Gastroesophageal sphincter (tissue), 4 donors: ENCODE data around the gene SELENOV. TPM values are rescaled to one million over a fixed set of nuclear protein-coding genes. Genes with fewer than 3 reads are reported as not detected.

ENCODE experiments used
- ATAC-seq: fragments of 150-250 bp; one replicate; pipeline ENCODE4 v1.9.1; 2016; ENCODE audit warnings: mild to moderate bottlenecking, moderate library complexity
- H3K27ac ChIP-seq, 4 donors: fragments of 200-600 bp; sonication (generic) in 3 of 4; 1 replicate in 3 of 4; 2 replicates in 1 of 4; pipeline ENCODE4 v1.5.1; 2016 to 2019
- H3K27me3 ChIP-seq: fragments of 200-600 bp; sonication (generic); one replicate; pipeline ENCODE4 v1.5.1; 2019
- H3K36me3 ChIP-seq, 2 donors: fragments of 200-600 bp; sonication (generic); one replicate each; pipeline ENCODE4 v1.5.1; 2019; ENCODE audit warnings: control low read depth in 1 of 2
- H3K4me1 ChIP-seq, 3 donors: fragments of 200-600 bp; sonication (generic); 1 replicate in 2 of 3; 2 replicates in 1 of 3; pipeline ENCODE4 v1.5.1; 2016 to 2019; ENCODE audit warnings: control low read depth in 2 of 3
- H3K4me3 ChIP-seq, 2 donors: fragments of 200-600 bp; sonication (generic); one replicate each; pipeline ENCODE4 v1.5.1; 2019; ENCODE audit warnings: mild to moderate bottlenecking in 1 of 2, moderate library complexity in 1 of 2
- H3K9me3 ChIP-seq, 3 donors: fragments of 200-600 bp; sonication (generic); one replicate each; pipeline ENCODE4 v1.5.1; 2017 to 2019; ENCODE audit warnings: control low read depth in 2 of 3
- EP300 ChIP-seq: sonication (generic); formaldehyde crosslinking; IDR thresholded peaks from one replicate; pipeline ENCODE4 v1.6.1; 2017; ENCODE audit warnings: antibody characterized with exemption, mild to moderate bottlenecking
- POLR2A ChIP-seq, 2 donors: fragments of 450-650 bp; IDR thresholded peaks; one replicate each; pipeline ENCODE4 v1.6.1; 2017; ENCODE audit warnings: antibody characterized with exemption in 2 of 2, mild to moderate bottlenecking in 2 of 2, moderate library complexity in 1 of 2
- POLR2AphosphoS5 ChIP-seq: sonication (generic); formaldehyde crosslinking; IDR thresholded peaks from one replicate; pipeline ENCODE4 v1.6.1; 2017; ENCODE audit warnings: antibody characterized with exemption
- WGBS, 2 donors: methylation state at CpG; one replicate each; pipeline ENCODE4 v1.1.5; 2018; ENCODE audit warnings: low coverage in 1 of 2; 5-methylcytosine and 5-hydroxymethylcytosine counted together
- total RNA-seq, 4 donors: library from RNA; depleted of rRNA; stranded (reverse); fragments of >200 nt; gene quantifications; one replicate each; pipeline ENCODE4 v1.1.0, GENCODE V29; 2016
- TF ChIP-seq, protein P1 (sequence below), 4 experiments: fragments of 200-600 bp in 2 of 4; fragments of 450-650 bp in 2 of 4; sonication (generic) in 1 of 4; IDR thresholded peaks; one replicate each; pipeline ENCODE4 v1.5.1; 2017 to 2019; ENCODE audit warnings: antibody characterized with exemption in 4 of 4, mild to moderate bottlenecking in 2 of 4, moderate library complexity in 2 of 4

Gene SELENOV
- total RNA-seq, 4 donors from 2014 or later, result not detected

DNA sequence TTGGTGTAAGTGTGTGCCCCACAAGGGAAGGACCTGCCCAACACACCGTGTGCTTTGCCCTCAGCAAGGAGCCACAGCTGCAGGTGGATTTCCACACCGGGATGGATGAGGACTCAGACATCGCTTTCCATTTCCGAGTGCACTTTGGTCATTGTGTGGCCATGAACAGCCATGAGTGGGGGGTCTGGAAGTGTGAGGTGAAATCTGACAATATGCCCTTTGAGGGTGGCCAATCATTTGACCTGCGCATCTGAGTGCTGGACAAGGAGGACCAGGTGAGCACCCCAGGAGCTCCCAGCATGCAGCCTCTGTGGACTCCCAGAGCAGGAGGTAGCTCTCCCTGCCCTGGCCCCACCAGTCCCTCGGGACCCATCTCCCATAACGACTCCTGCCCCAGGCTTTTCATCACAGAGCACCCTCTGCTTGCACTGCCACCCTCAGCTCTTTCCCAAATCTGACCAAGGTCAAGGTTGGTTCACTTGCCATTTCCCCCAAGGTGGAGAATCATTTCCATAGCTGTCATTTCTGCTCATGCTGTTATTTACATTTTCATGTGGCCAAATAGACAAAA, 38.2 kb downstream of the SELENOV start:
- H3K4me3 ChIP-seq, result no peak overlapping the region
- no peak overlapping the region for H3K27ac ChIP-seq
- no peaks in the 10 kb centered on the region for H3K4me1 ChIP-seq
- 56% methylated on average over 5 of the region's 7 CpGs; no CpG with 5 or more reads in 1 of the 2 donors for WGBS, 2 donors
- TF ChIP-seq, protein P1, sequence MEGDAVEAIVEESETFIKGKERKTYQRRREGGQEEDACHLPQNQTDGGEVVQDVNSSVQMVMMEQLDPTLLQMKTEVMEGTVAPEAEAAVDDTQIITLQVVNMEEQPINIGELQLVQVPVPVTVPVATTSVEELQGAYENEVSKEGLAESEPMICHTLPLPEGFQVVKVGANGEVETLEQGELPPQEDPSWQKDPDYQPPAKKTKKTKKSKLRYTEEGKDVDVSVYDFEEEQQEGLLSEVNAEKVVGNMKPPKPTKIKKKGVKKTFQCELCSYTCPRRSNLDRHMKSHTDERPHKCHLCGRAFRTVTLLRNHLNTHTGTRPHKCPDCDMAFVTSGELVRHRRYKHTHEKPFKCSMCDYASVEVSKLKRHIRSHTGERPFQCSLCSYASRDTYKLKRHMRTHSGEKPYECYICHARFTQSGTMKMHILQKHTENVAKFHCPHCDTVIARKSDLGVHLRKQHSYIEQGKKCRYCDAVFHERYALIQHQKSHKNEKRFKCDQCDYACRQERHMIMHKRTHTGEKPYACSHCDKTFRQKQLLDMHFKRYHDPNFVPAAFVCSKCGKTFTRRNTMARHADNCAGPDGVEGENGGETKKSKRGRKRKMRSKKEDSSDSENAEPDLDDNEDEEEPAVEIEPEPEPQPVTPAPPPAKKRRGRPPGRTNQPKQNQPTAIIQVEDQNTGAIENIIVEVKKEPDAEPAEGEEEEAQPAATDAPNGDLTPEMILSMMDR (IDR thresholded peaks at IDR 0.05), result no peak
- TF ChIP-seq POLR2A (IDR thresholded peaks at IDR 0.05) (no peak), POLR2AphosphoS5 (no peak), EP300 (no peak)
- no peaks in the 10 kb centered on the region for H3K36me3 ChIP-seq
- no peak for ATAC-seq
- H3K27me3 ChIP-seq, result peaks cover 49% of the 10 kb centered on the region
- no peaks in the 10 kb centered on the region for H3K9me3 ChIP-seq

- peaks cover 43% of the 10 kb centered on the region for H3K27me3 ChIP-seq
- 55 to 68% methylated on average over 3 of the region's 4 CpGs for WGBS, 2 donors
- no peak for ATAC-seq
- no peaks in the 10 kb centered on the region for H3K9me3 ChIP-seq
- no peaks in the 10 kb centered on the region for H3K36me3 ChIP-seq
- H3K4me1 ChIP-seq, result no peaks in the 10 kb centered on the region
- TF ChIP-seq POLR2AphosphoS5 (no peak), EP300 (no peak), POLR2A (IDR thresholded peaks at IDR 0.05) (no peak)
- TF ChIP-seq, protein P1 (IDR thresholded peaks at IDR 0.05), result no peak
- H3K27ac ChIP-seq, result no peak overlapping the region
- H3K4me3 ChIP-seq, result no peak overlapping the region
Measured at GRCh38 chr19:39554701-39555311, 39.9 kb downstream of the SELENOV start.

DNA sequence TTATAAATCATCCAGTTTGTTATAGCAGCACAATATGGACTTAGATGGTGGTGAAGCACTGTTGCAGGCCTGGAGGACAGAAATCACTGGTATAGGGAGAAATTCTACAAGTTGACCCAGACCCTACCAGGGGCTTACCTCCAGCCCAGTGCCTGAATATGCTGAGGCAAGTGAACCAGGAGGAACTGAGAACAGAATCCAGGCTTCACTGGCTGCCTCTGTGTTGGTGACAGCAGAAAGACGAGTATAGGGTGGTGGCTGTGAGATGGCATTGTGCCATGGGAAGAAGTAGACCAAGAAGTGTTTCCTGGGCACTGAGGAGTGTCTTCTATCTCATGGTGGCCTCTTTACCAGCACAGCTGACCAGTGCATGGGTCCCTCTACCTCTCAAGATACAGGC, 40.9 kb downstream of the SELENOV start:
- Histone ChIP-seq H3K36me3 (no peaks in the 10 kb centered on the region), H3K27ac (no peak overlapping the region), H3K4me1 (no peaks in the 10 kb centered on the region), H3K9me3 (no peaks in the 10 kb centered on the region), H3K27me3 (peaks cover 43% of the 10 kb centered on the region), H3K4me3 (no peak overlapping the region)
- TF ChIP-seq, protein P1 (IDR thresholded peaks at IDR 0.05), result no peak
- no peak for TF ChIP-seq POLR2AphosphoS5
- no peak for TF ChIP-seq POLR2A (IDR thresholded peaks at IDR 0.05)
- no peak for TF ChIP-seq EP300
- ATAC-seq, result no peak
- 29 to 60% methylated on average over 1 of the region's 1 CpG for WGBS, 2 donors

GRCh38 chr19:39557811-39558623, 43.1 kb downstream of the SELENOV start:
- H3K4me3 ChIP-seq, result no peak overlapping the region
- peaks cover 30% of the 10 kb centered on the region for H3K27me3 ChIP-seq
- no peaks in the 10 kb centered on the region for H3K4me1 ChIP-seq
- H3K36me3 ChIP-seq, result no peaks in the 10 kb centered on the region
- H3K9me3 ChIP-seq, result no peaks in the 10 kb centered on the region
- no peak overlapping the region for H3K27ac ChIP-seq
- no peak for ATAC-seq
- TF ChIP-seq, protein P1 (IDR thresholded peaks at IDR 0.05), result no peak
- TF ChIP-seq POLR2AphosphoS5 (no peak), POLR2A (IDR thresholded peaks at IDR 0.05) (no peak), EP300 (no peak)
- 60 to 71% methylated on average over 3 to 5 of the region's 5 CpGs for WGBS, 2 donors
